Nephron progenitor cell (in vitro differentiated cells): Measurements from ENCODE around the gene RICTOR.

Source experiments
- DNase-seq: peaks from one replicate; pipeline ENCODE4 v3.0.0; 2021
- H3K27ac Mint-ChIP-seq: 2 replicates; pipeline ENCODE4 v1.8.0; 2021; ENCODE audit warnings: mild to moderate bottlenecking, moderate library complexity, mixed read lengths
- H3K27me3 Mint-ChIP-seq: 2 replicates; pipeline ENCODE4 v1.8.0; 2021; ENCODE audit warnings: mild to moderate bottlenecking, low read depth, mixed read lengths; ENCODE audit not compliant: poor library complexity
- H3K36me3 Mint-ChIP-seq: 2 replicates; pipeline ENCODE4 v1.8.0; 2021; ENCODE audit warnings: low read depth, mixed read lengths
- H3K4me1 Mint-ChIP-seq: 2 replicates; pipeline ENCODE4 v1.8.0; 2021; ENCODE audit warnings: mixed read lengths
- H3K4me3 Mint-ChIP-seq: 2 replicates; pipeline ENCODE4 v1.8.0; 2021; ENCODE audit warnings: mild to moderate bottlenecking, moderate library complexity, mixed read lengths
- H3K9me3 Mint-ChIP-seq: 2 replicates; pipeline ENCODE4 v1.8.0; 2021; ENCODE audit warnings: mild to moderate bottlenecking, moderate library complexity, mixed read lengths
- CTCF ChIP-seq: fragments of 200-600 bp; sonication (generic); IDR thresholded peaks from 2 replicates; pipeline ENCODE4 v1.5.0; 2021; ENCODE audit warnings: antibody characterized with exemption

Gene RICTOR

GRCh38 chr5:39092581-39093351 lies 18.6 kb upstream of the RICTOR start:
- H3K9me3 Mint-ChIP-seq = peaks cover 25% of the 10 kb centered on the region
- H3K27me3 Mint-ChIP-seq = no peaks in the 10 kb centered on the region
- H3K4me3 Mint-ChIP-seq = no peak overlapping the region
- peak overlapping the region; percentile 17 for H3K27ac Mint-ChIP-seq
- H3K4me1 Mint-ChIP-seq = peaks cover 7% of the 10 kb centered on the region
- H3K36me3 Mint-ChIP-seq = no peaks in the 10 kb centered on the region
- DNase-seq = no peak
- no peak for TF ChIP-seq CTCF

GRCh38 chr5:39091940-39092580 lies 17.9 kb upstream of the RICTOR start:
- H3K27ac Mint-ChIP-seq = peak overlapping the region; percentile 17
- DNase-seq = no peak
- H3K9me3 Mint-ChIP-seq = peaks cover 25% of the 10 kb centered on the region
- H3K4me3 Mint-ChIP-seq = no peak overlapping the region
- H3K4me1 Mint-ChIP-seq = peaks cover 7% of the 10 kb centered on the region
- TF ChIP-seq CTCF = no peak
- no peaks in the 10 kb centered on the region for H3K36me3 Mint-ChIP-seq
- H3K27me3 Mint-ChIP-seq = no peaks in the 10 kb centered on the region

DNA sequence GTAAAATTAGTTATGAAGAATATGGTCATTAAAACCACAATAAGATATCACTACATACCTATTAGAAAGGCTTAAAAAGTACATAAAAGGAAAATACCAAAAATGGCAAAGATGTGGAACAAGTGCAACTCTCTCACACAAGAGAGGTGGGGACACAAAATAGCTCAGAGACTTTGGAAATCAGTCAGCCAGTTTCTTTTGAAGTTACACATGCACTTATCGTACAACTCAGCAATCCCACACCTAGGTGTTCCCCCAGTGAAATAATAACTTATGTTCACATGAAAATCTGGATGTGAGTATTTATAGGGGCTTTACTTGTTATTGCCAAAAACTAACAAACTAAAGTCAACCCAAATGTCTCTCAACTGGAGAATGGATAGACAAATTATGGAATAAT lies 9.8 kb upstream of the RICTOR start:
- DNase-seq = no peak
- Mint-ChIP-seq H3K4me1 (no peaks in the 10 kb centered on the region), H3K9me3 (peaks cover 3% of the 10 kb centered on the region), H3K27ac (no peak overlapping the region), H3K27me3 (peaks cover 4% of the 10 kb centered on the region), H3K36me3 (no peaks in the 10 kb centered on the region), H3K4me3 (no peak overlapping the region)
- no peak for TF ChIP-seq CTCF

DNA sequence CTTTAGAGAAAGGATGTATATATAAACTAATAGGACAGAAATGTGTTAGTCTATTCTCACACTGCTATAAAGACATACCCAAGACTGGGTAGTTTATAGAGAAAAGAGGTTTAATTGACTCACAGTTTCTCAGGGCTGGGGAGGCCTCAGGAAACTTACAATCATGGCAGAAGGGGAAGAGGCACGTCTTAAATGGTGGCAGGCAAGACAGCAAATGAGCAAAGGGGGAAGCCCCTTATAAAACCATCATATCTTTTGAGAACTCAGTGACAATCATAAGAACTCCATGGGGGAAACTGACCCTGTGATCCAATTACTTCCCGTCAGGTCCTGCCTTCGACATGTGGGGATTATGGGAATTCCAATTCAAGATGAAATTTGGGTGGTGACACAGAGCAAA lies 8.8 kb upstream of the RICTOR start:
- Mint-ChIP-seq H3K27me3 (peaks cover 4% of the 10 kb centered on the region), H3K36me3 (no peaks in the 10 kb centered on the region), H3K9me3 (no peaks in the 10 kb centered on the region), H3K4me3 (no peak overlapping the region), H3K27ac (no peak overlapping the region), H3K4me1 (no peaks in the 10 kb centered on the region)
- TF ChIP-seq CTCF = no peak
- DNase-seq = no peak

- Mint-ChIP-seq H3K4me1 (peaks cover 7% of the 10 kb centered on the region), H3K27ac (no peak overlapping the region), H3K4me3 (no peak overlapping the region), H3K9me3 (no peaks in the 10 kb centered on the region), H3K27me3 (peaks cover 9% of the 10 kb centered on the region), H3K36me3 (no peaks in the 10 kb centered on the region)
- peak; percentile 74 for TF ChIP-seq CTCF
- peak; percentile 50 for DNase-seq
These were observed 6.5 kb upstream of the RICTOR start for GRCh38 chr5:39080597-39081204.
